K562 (cell line): ENCODE measurements around the gene GP1BB. TPM values are rescaled to one million over a fixed set of nuclear protein-coding genes. Genes with fewer than 3 reads are reported as not detected.

Experiments used
- ARNT ChIP-seq, 2 experiments: fragments of 450-650 bp; IDR thresholded peaks; 2 replicates each; pipeline ENCODE4 v1.6.1; 2016; ENCODE audit warnings: mild to moderate bottlenecking in 1 of 2
- CBX3 ChIP-seq, 2 experiments: IDR thresholded peaks; 1 replicate in 1 of 2; 2 replicates in 1 of 2; pipeline ENCODE4 v1.6.1; 2012; ENCODE audit warnings: inconsistent platforms in 2 of 2, low read length in 2 of 2, borderline replicate concordance in 1 of 2, control low read depth in 1 of 2
- CHCHD3 ChIP-seq: fragments of 250-450 bp; sonication (Bioruptor Pico); IDR thresholded peaks from 2 replicates; pipeline ENCODE4 v2.1.2; 2022; ENCODE audit warnings: mild to moderate bottlenecking
- DDX20 ChIP-seq: fragments of 450-650 bp; IDR thresholded peaks from 2 replicates; pipeline ENCODE4 v1.6.1; 2016; ENCODE audit warnings: missing genetic modification characterization, low read depth, mild to moderate bottlenecking, missing compliant biosample characterization, moderate library complexity
- E2F3 ChIP-seq: fragments of 250-450 bp; sonication (Bioruptor Pico); IDR thresholded peaks from 2 replicates; pipeline ENCODE4 v1.4.0; 2020; ENCODE audit warnings: mild to moderate bottlenecking
- ESRRA ChIP-seq: fragments of 450-650 bp; IDR thresholded peaks from 2 replicates; pipeline ENCODE4 v1.6.1; 2014; ENCODE audit warnings: low read depth, mild to moderate bottlenecking, moderate library complexity, borderline replicate concordance
- POU5F1 ChIP-seq: fragments of 150-350 bp; IDR thresholded peaks from 2 replicates; pipeline ENCODE4 v1.6.1; 2014; ENCODE audit warnings: borderline replicate concordance, low read length, low read depth, mild to moderate bottlenecking; ENCODE audit not compliant: partially characterized antibody
- TBL1XR1 ChIP-seq, 2 experiments: IDR thresholded peaks; 2 replicates each; pipeline ENCODE4 v1.6.1; 2012; ENCODE audit warnings: improper control_type of control experiment in 2 of 2, low read length in 2 of 2, mild to moderate bottlenecking in 1 of 2
- WHSC1 ChIP-seq: IDR thresholded peaks from one replicate; pipeline ENCODE4 v1.6.1; 2012; ENCODE audit warnings: low read length, control low read depth, inconsistent platforms
- ZBTB7A ChIP-seq: IDR thresholded peaks from 2 replicates; pipeline ENCODE4 v1.6.1; 2011; ENCODE audit warnings: low read depth, mild to moderate bottlenecking, low read length, moderate library complexity, borderline replicate concordance; ENCODE audit not compliant: control insufficient read depth
- ZNF584 ChIP-seq: fragments of 200-800 bp; sonication (Bioruptor generic); IDR thresholded peaks from 2 replicates; pipeline ENCODE4 v1.6.1; 2016; ENCODE audit warnings: low read depth, mild to moderate bottlenecking, missing genetic modification characterization, missing compliant biosample characterization
- ZNF75A ChIP-seq: fragments of 450-650 bp; formaldehyde crosslinking; IDR thresholded peaks from 2 replicates; pipeline ENCODE4 v1.4.0; 2020; ENCODE audit warnings: mild to moderate bottlenecking
- polyA plus RNA-seq, 8 experiments: library from polyadenylated mRNA; depleted of rRNA in 4 of 8; stranded (reverse) in 5 of 8; unstranded in 3 of 8; fragments of >200 nt; fragmentation: Nextera tagmentation in 2 of 8; fragmentation: Illumina TruSeq in 1 of 8; extraction: Ambion mirVana in 2 of 8; extraction: Trizol in 1 of 8; gene quantifications; 2 replicates each; pipeline versions ENCODE4 v1.2.1 to v1.2.3, GENCODE V29; 2011 to 2014; ENCODE audit warnings: inconsistent platforms in 1 of 8, missing spikeins in 1 of 8
- total RNA-seq, 7 experiments: library from RNA; depleted of rRNA in 6 of 7; stranded (reverse); fragments of >200 nt in 6 of 7; fragmentation: Illumina TruSeq in 2 of 7; extraction: Trizol in 2 of 7; gene quantifications; 2 replicates each; pipeline versions ENCODE4 v1.2.1 to v1.2.3, GENCODE V29; 2011 to 2021; ENCODE audit warnings: low replicate concordance in 1 of 7
- TF ChIP-seq, protein P1 (sequence below): fragments of 450-650 bp; formaldehyde crosslinking; IDR thresholded peaks from 2 replicates; pipeline ENCODE4 v1.4.0; 2020; ENCODE audit warnings: mild to moderate bottlenecking
- TF ChIP-seq, protein P2 (sequence below): fragments of 250-450 bp; sonication (Bioruptor Pico); IDR thresholded peaks from 2 replicates; pipeline ENCODE4 v1.4.0; 2020; ENCODE audit warnings: mild to moderate bottlenecking, moderate library complexity
- TF ChIP-seq, protein P3 (sequence below): fragments of 250-450 bp; sonication (Bioruptor Pico); IDR thresholded peaks from 2 replicates; pipeline ENCODE4 v1.9.0; 2021; ENCODE audit warnings: mild to moderate bottlenecking
- TF ChIP-seq, protein P4 (sequence below), 2 experiments: fragments of 200-800 bp in 1 of 2; sonication (Bioruptor generic) in 1 of 2; sonication (generic) in 1 of 2; formaldehyde crosslinking in 1 of 2; IDR thresholded peaks in 1 of 2; conservative IDR thresholded peaks in 1 of 2; 2 replicates each; pipeline versions ENCODE4 v1.5.0 to v1.6.1; 2016 to 2020; ENCODE audit warnings: missing compliant biosample characterization in 1 of 2, missing genetic modification characterization in 1 of 2, missing genetic modification reagents in 1 of 2
- TF ChIP-seq, protein P5 (sequence below): sonication (generic); formaldehyde crosslinking; IDR thresholded peaks from 2 replicates; pipeline ENCODE4 v1.8.0; 2022; ENCODE audit warnings: mild to moderate bottlenecking, missing genetic modification reagents
- TF ChIP-seq, protein P6 (sequence below): fragments of 450-650 bp; IDR thresholded peaks from 2 replicates; pipeline ENCODE4 v1.6.1; 2016; ENCODE audit warnings: mild to moderate bottlenecking

The GP1BB gene
- total and polyA plus RNA-seq, 9 of the 15 experiments (the other 6 are each of a cell fraction or from before 2014, with no cell fraction given): 0.69 to 162 (median 2.8) TPM

DNA sequence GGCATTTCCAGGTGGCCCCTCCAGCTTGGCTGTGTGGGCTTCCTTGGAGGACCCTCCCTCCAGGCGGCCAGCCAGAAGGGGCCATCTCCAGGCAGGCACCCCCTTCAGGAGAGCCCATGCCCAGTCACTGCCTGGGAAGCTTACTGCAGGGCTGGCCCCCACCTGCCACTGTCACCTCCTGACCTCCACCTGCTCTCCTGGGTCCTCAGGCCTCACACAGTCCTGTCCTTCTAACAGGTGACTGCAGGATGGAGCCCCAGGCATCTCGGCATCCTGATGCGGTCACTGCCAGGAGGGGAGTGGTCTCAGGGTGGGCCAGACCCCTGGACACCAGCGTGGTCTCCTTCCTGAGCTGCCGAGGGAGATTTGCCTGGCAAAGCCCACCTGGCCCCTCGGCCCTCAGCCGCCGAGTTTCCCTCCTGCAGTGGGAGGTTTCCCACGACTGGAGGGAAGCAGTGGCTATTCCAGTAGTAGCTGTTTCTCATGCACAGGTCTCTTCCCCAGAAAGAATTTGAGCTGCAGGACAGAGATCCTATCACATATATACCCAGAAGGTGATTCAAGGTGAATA lies 50.2 kb downstream of the GP1BB start (continued):
- TF ChIP-seq ARNT (IDR thresholded peaks at IDR 0.05) (no peak), ZNF75A (CRISPR knock-in tag) (no peak), DDX20 (no peak), POU5F1 (no peak), CBX3 (IDR thresholded peaks at IDR 0.05; ENCODE audit: borderline replicate concordance in 1 of 2, low read length in 2 of 2) (peak in 1 of 2 experiments; percentile 75; a peak in 1 of 3 replicates), TBL1XR1 (IDR thresholded peaks at IDR 0.05; ENCODE audit: low read length in 2 of 2) (0 out of 4 replicates have a peak, but pooled peaks of 1 of the 2 experiments have one; percentile 12), ZBTB7A (peak; percentile 71), E2F3 (no peak), ESRRA (no peak), CHCHD3 (peak; percentile 26; the same call in 1 of the 2 replicates), ZNF584 (CRISPR knock-in tag) (0 out of 2 replicates have a peak, but pooled peaks have one; percentile 4), WHSC1 (peak; percentile 98)
- TF ChIP-seq, protein P1, sequence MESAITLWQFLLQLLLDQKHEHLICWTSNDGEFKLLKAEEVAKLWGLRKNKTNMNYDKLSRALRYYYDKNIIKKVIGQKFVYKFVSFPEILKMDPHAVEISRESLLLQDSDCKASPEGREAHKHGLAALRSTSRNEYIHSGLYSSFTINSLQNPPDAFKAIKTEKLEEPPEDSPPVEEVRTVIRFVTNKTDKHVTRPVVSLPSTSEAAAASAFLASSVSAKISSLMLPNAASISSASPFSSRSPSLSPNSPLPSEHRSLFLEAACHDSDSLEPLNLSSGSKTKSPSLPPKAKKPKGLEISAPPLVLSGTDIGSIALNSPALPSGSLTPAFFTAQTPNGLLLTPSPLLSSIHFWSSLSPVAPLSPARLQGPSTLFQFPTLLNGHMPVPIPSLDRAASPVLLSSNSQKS: no peak
- TF ChIP-seq, protein P2, sequence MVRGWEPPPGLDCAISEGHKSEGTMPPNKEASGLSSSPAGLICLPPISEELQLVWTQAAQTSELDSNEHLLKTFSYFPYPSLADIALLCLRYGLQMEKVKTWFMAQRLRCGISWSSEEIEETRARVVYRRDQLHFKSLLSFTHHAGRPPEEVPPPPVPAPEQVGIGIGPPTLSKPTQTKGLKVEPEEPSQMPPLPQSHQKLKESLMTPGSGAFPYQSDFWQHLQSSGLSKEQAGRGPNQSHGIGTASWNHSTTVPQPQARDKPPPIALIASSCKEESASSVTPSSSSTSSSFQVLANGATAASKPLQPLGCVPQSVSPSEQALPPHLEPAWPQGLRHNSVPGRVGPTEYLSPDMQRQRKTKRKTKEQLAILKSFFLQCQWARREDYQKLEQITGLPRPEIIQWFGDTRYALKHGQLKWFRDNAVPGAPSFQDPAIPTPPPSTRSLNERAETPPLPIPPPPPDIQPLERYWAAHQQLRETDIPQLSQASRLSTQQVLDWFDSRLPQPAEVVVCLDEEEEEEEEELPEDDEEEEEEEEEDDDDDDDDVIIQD (CRISPR knock-in tag): no peak
- TF ChIP-seq, protein P3, sequence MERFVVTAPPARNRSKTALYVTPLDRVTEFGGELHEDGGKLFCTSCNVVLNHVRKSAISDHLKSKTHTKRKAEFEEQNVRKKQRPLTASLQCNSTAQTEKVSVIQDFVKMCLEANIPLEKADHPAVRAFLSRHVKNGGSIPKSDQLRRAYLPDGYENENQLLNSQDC (CRISPR knock-in tag): 0 out of 2 replicates have a peak, but pooled peaks have one; percentile 34
- TF ChIP-seq, protein P4, sequence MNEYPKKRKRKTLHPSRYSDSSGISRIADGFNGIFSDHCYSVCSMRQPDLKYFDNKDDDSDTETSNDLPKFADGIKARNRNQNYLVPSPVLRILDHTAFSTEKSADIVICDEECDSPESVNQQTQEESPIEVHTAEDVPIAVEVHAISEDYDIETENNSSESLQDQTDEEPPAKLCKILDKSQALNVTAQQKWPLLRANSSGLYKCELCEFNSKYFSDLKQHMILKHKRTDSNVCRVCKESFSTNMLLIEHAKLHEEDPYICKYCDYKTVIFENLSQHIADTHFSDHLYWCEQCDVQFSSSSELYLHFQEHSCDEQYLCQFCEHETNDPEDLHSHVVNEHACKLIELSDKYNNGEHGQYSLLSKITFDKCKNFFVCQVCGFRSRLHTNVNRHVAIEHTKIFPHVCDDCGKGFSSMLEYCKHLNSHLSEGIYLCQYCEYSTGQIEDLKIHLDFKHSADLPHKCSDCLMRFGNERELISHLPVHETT (CRISPR knock-in tag; conservative IDR thresholded peaks at IDR 0.05 in 1 of 2, IDR thresholded peaks at IDR 0.05 in 1 of 2): 0 out of 4 replicates have a peak, but pooled peaks of 1 of the 2 experiments have one; percentile 58
- TF ChIP-seq, protein P5, sequence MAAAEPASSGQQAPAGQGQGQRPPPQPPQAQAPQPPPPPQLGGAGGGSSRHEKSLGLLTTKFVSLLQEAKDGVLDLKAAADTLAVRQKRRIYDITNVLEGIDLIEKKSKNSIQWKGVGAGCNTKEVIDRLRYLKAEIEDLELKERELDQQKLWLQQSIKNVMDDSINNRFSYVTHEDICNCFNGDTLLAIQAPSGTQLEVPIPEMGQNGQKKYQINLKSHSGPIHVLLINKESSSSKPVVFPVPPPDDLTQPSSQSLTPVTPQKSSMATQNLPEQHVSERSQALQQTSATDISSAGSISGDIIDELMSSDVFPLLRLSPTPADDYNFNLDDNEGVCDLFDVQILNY: no peak
- TF ChIP-seq, protein P6, sequence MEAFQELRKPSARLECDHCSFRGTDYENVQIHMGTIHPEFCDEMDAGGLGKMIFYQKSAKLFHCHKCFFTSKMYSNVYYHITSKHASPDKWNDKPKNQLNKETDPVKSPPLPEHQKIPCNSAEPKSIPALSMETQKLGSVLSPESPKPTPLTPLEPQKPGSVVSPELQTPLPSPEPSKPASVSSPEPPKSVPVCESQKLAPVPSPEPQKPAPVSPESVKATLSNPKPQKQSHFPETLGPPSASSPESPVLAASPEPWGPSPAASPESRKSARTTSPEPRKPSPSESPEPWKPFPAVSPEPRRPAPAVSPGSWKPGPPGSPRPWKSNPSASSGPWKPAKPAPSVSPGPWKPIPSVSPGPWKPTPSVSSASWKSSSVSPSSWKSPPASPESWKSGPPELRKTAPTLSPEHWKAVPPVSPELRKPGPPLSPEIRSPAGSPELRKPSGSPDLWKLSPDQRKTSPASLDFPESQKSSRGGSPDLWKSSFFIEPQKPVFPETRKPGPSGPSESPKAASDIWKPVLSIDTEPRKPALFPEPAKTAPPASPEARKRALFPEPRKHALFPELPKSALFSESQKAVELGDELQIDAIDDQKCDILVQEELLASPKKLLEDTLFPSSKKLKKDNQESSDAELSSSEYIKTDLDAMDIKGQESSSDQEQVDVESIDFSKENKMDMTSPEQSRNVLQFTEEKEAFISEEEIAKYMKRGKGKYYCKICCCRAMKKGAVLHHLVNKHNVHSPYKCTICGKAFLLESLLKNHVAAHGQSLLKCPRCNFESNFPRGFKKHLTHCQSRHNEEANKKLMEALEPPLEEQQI: no peak
